GM12864 (cell line): Measurements from ENCODE around the gene ATP6V0A1.
"Not testable (repeated sequence)": the region's sequence is repeated elsewhere in the genome, so short reads cannot be mapped to it uniquely, and the experiment has no call there.

Experiments used
- DNase-seq: peaks from one replicate; pipeline ENCODE4 v3.0.0-alpha.2; 2011; ENCODE audit warnings: low read depth
- H3K4me3 ChIP-seq: 2 replicates; pipeline ENCODE4 v1.5.1; 2011; ENCODE audit warnings: mild to moderate bottlenecking, low read depth, low read length, control low read depth
- TF ChIP-seq, protein P1 (sequence below): IDR thresholded peaks from 2 replicates; pipeline ENCODE4 v1.5.1; 2011; ENCODE audit warnings: low read depth, mild to moderate bottlenecking, moderate library complexity, low read length, control low read depth, inconsistent platforms; ENCODE audit errors: missing control alignments

Gene ATP6V0A1

DNA sequence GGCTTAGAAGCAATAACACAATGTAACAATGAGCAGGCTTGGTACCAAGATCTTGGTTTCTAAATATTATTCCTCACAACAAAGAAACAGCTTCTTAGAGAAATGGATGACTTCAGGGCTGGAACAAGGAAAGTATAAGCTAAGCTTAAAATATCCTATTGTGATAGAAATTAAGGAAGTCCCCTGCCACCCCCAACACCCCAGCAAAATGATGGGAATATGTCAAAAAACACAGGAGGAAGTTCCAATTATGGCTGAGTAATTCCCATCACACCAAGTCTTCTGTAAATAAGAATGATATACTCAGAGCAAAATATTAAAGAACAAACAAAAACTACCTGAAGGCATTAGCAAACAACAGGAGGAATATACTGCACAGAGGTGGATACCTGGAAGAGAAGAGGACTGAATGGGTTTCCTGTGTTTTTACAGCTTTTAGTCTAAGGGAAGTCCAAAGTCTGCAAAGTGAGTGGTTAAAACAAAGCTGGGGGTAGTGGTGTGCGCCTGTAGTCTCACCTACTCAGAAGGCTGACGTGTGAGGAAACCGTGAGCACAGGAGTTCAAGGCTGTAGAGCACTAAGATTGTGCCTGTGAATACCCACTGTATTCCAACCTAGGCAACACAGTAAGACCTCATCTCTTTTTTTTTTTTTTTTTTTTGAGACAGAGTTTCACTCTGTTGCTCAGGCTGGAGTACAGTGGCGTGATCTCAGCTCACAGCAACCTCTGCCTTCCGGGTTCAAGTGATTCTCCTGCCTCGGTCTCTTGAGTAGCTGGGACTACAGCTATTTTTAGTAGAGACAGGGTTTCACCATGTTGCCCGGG lies 17.1 kb upstream of the ATP6V0A1 start:
- TF ChIP-seq, protein P1, sequence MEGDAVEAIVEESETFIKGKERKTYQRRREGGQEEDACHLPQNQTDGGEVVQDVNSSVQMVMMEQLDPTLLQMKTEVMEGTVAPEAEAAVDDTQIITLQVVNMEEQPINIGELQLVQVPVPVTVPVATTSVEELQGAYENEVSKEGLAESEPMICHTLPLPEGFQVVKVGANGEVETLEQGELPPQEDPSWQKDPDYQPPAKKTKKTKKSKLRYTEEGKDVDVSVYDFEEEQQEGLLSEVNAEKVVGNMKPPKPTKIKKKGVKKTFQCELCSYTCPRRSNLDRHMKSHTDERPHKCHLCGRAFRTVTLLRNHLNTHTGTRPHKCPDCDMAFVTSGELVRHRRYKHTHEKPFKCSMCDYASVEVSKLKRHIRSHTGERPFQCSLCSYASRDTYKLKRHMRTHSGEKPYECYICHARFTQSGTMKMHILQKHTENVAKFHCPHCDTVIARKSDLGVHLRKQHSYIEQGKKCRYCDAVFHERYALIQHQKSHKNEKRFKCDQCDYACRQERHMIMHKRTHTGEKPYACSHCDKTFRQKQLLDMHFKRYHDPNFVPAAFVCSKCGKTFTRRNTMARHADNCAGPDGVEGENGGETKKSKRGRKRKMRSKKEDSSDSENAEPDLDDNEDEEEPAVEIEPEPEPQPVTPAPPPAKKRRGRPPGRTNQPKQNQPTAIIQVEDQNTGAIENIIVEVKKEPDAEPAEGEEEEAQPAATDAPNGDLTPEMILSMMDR, result no peak
- H3K4me3 ChIP-seq, result no peak overlapping the region
- DNase-seq, result no peak

DNA sequence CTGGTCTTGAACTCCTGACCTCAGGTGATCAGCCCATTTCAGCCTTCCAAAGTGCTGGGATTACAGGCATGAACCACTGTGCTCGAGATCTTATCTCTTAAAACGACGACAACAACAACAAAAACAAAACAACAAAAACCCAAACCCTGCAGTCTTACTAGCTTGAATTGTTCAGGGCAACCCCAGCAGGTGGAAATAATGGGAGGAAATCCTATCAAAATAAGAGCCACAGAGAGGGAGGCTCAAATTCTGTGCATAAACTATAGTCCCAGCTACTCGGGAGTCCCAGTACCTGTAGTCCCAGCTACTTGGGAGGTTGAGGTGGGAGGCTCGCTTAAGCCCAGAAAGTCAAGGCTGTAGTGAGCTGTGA lies 16.5 kb upstream of the ATP6V0A1 start:
- DNase-seq, result no peak
- H3K4me3 ChIP-seq, result no peak overlapping the region
- TF ChIP-seq, protein P1, result no peak

DNA sequence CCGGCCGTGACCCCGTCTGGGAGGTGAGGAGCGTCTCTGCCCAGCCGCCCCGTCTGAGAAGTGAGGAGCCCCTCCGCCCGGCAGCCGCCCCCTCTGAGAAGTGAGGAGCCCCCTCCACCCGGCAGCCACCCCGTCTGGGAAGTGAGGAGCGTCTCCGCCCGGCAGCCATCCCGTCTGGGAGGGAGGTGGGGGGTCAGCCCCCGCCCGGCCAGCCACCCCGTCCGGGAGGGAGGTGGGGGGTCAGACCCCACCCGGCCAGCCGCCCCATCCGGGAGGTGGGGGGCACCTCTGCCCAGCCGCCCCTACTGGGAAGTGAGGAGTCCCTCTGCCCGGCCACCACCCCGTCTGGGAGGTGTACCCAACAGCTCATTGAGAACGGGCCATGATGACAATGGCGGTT lies 9.5 kb upstream of the ATP6V0A1 start:
- not testable (repeated sequence) for H3K4me3 ChIP-seq, DNase-seq

DNA sequence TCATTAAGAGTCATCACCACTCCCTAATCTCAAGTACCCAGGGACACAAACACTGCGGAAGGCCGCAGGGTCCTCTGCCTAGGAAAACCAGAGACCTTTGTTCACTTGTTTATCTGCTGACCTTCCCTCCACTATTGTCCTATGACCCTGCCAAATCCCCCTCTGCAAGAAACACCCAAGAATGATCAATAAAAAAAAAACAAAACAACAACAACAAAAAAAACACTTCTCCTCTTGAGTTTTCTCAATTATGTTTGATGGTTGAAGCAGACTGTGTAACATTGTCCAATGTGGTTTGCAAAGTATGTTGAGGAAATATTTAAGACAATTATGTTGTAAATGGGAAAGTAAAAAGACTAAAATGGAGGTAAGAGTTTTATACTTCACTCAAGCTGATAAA lies 8.8 kb upstream of the ATP6V0A1 start:
- not testable (repeated sequence) for H3K4me3 ChIP-seq, DNase-seq

DNA sequence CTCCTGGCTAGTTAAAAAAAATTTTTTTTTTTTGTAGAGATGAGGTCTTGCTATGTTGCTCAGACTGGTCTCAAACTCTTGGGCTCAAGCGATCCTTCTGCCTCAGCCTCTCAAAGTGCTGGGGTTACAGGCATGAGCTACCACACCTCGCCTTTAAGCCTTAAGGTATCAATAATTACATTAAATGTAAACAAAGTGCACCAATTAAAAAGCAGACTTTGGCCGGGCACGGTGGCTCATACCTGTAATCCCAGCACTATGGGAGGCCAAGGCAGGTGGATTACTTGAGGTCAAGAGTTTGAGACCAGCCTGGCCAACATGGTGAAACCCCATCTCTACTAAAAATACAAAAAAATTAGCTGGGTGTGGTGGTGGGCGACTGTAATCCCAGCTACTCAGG lies 7.4 kb upstream of the ATP6V0A1 start:
- H3K4me3 ChIP-seq, DNase-seq: not testable (repeated sequence)

DNA sequence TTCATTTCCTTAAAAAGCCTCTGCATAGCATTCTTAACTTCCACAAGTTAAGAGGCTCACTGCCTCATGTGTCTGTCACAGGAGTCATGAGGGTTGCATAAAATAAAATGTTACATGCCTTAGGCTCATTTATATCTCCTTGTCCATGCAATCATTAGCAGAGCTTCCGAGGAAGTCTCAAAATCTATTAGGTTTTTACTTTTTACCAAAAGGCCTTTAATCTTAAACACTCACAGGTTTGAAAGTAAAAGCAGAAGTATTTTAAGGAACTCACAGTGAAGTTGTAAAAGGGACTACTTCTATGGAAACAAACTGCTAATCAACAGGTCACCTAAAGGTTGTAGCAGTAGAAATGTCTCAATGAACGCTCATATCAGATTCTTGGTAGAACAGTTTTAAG lies 5.2 kb upstream of the ATP6V0A1 start:
- no peak for DNase-seq
- no peak overlapping the region for H3K4me3 ChIP-seq
- TF ChIP-seq, protein P1, result no peak

DNA sequence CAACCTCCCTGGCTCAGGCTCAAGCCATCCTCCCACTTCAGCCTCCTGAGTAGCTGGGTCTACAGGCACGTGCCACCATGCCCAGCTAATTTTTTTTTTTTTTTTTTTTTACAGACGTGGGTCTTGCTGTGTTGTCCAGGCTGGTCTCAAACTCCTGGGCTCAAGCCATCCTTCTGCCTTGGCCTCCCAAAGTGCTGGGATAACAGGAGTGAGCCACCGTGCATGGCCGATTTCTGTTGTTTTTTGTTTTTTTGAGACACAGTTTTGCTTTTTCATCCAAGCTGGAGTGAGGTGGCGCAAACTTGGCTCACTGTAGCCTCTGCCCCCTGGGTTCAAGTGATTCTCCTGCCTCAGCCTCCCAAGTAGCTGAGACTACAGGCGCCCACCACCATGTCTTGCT lies 3.7 kb upstream of the ATP6V0A1 start:
- not testable (repeated sequence) for DNase-seq, H3K4me3 ChIP-seq

DNA sequence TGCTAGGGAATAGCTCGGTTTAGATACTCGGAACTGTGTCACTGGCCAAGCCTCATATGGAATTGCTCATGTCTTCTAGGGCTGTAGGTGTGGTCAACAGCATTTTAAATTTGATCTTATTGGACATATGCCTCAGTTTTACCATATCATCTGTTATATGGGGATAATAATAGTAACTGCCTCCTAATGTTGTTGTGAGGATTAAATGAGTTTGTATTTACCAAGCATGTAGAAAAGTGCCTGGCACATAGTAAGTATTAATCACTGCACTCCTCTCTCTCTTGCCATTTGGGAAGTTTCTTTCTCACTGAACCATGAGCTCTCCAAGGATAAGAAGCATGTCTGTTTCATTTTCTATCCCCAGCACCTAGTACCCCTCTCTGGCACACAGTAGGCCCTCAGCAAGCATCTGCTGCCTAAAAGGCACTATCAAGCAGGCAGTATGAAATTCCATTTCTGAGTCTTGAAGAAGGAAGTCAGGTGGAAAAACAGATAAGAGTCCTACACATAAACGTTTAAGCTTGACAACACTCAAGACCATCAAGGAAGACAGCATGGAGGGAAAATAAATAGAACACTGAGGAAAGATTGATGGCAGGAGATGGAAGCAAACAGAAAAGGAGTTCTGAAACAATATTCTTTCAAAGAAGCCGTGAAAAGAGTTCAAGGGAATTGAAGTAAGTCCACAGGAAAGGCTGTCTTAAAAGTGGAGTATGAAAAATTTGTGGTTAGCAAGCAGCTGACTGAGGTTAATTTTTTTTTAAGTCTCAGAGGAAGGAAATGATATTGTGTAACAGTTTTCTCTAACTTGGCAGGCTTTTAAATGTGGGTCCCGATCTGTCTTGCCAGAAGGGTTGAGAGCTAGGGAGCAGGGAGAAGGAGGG lies 2.2 kb upstream of the ATP6V0A1 start:
- DNase-seq, result peak; percentile 47
- TF ChIP-seq, protein P1, result no peak
- H3K4me3 ChIP-seq, result no peak overlapping the region; the same call in 1 of the 2 replicates
